A673 (cell line): ENCODE data around the gene TAS2R31. TPM values are rescaled to one million over a fixed set of nuclear protein-coding genes. Genes with fewer than 3 reads are reported as not detected.
"Not testable (repeated sequence)": the region's sequence is repeated elsewhere in the genome, so short reads cannot be mapped to it uniquely, and the experiment has no call there.

Experiments used
- BruUV-seq: library from RNA; stranded (reverse); fragments of 400-500 nt; replicated peaks from 2 replicates; lab custom pipeline; 2021; lab: Mats Ljungman, UMichigan
- CTCF ChIA-PET: fragments of 300-600 bp; sonication (Branson Sonifier 250); formaldehyde crosslinking; loops from one replicate; lab custom pipeline; 2022; ENCODE audit warnings: antibody characterized with exemption; lab: Charles Lee
- POLR2A ChIA-PET: fragments of 300-600 bp; sonication (Branson Sonifier 250); formaldehyde crosslinking; loops from one replicate; lab custom pipeline; 2022; ENCODE audit warnings: antibody characterized with exemption; ENCODE audit not compliant: low non-redundant PET; lab: Charles Lee
- DNase-seq: peaks from one replicate; pipeline ENCODE4 v3.0.0-alpha.2; 2015; ENCODE audit warnings: low spot score
- H3K27ac ChIP-seq: fragments of 200-600 bp; sonication (generic); 2 replicates; pipeline ENCODE4 v1.5.1; 2016; ENCODE audit warnings: mixed run types, low read depth, mild to moderate bottlenecking, mixed read lengths, antibody characterized with exemption, low read length; ENCODE audit not compliant: poor library complexity, severe bottlenecking
- H3K27me3 ChIP-seq: fragments of 200-600 bp; sonication (generic); replicated peaks from 2 replicates; pipeline ENCODE4 v1.6.1; 2017; ENCODE audit warnings: mixed run types, low read depth, mild to moderate bottlenecking, mixed read lengths, antibody characterized with exemption, low read length; ENCODE audit not compliant: insufficient read depth, poor library complexity
- H3K36me3 ChIP-seq: fragments of 200-600 bp; sonication (generic); 2 replicates; pipeline ENCODE4 v1.6.1; 2016; ENCODE audit warnings: mixed run types, mild to moderate bottlenecking, mixed read lengths, antibody characterized with exemption, low read length; ENCODE audit not compliant: insufficient read depth, poor library complexity, severe bottlenecking
- H3K4me1 ChIP-seq: fragments of 200-600 bp; sonication (generic); 2 replicates; pipeline ENCODE4 v1.6.1; 2017; ENCODE audit warnings: mixed run types, mild to moderate bottlenecking, mixed read lengths, antibody characterized with exemption, low read length; ENCODE audit not compliant: insufficient read depth, poor library complexity, severe bottlenecking
- H3K4me3 ChIP-seq: fragments of 200-600 bp; sonication (generic); 2 replicates; pipeline ENCODE4 v1.5.1; 2016; ENCODE audit warnings: low read depth, mixed run types, mild to moderate bottlenecking, mixed read lengths, low read length; ENCODE audit not compliant: poor library complexity, severe bottlenecking
- H3K9me3 ChIP-seq: fragments of 200-600 bp; sonication (generic); 2 replicates; pipeline ENCODE4 v1.6.1; 2016; ENCODE audit warnings: mixed run types, low read depth, mild to moderate bottlenecking, mixed read lengths, antibody characterized with exemption, low read length; ENCODE audit not compliant: poor library complexity, severe bottlenecking
- CTCF ChIP-seq: fragments of 300-800, 200-600 bp; sonication (generic); conservative IDR thresholded peaks from 2 replicates; pipeline ENCODE4 v1.5.1; 2017; ENCODE audit warnings: low read depth, mild to moderate bottlenecking, antibody characterized with exemption, low read length, moderate library complexity, mixed read lengths
- EZH2 ChIP-seq: fragments of 200-600 bp; sonication (generic); IDR thresholded peaks from 2 replicates; pipeline ENCODE4 v1.6.1; 2017; ENCODE audit warnings: borderline replicate concordance, low read depth, mild to moderate bottlenecking, mixed read lengths, antibody characterized with exemption, low read length; ENCODE audit not compliant: poor library complexity, severe bottlenecking
- intact Hi-C: fragments of 100-400 bp; cut with micrococcal nuclease; formaldehyde crosslinking; loops from one replicate; pipeline ENCODE4 v1.10.0; 2022; ENCODE audit not compliant: unreplicated experiment
- total RNA-seq: library from RNA; stranded (reverse); gene quantifications from 2 replicates; pipeline ENCODE4 v1.2.3, GENCODE V29; 2021

TAS2R31 gene
- total RNA-seq, 1 experiment from 2014 or later = 5.2 TPM

- Histone ChIP-seq H3K27ac (no peak overlapping the region), H3K36me3 (no peaks in the 10 kb centered on the region), H3K27me3 (no peaks in the 10 kb centered on the region), H3K4me3 (no peak overlapping the region), H3K9me3 (no peaks in the 10 kb centered on the region), H3K4me1 (peaks cover 3% of the 10 kb centered on the region)
- ChIA-PET POLR2A (no interaction called here), CTCF (no interaction called here)
- TF ChIP-seq EZH2 (no peak), CTCF (no peak)
- TSS peak; percentile 5 for BruUV-seq
- intact Hi-C loops = loop anchor here (2.0 to 5.0 kb wide), 2 partner anchors 30 to 53 kb away; partner anchors contain the start of gene TAS2R43
- no peak for DNase-seq
Observed at GRCh38 chr12:11039171-11039570, 8.0 kb upstream of the TAS2R31 start.

GRCh38 chr12:11033959-11034358 is 2.8 kb upstream of the TAS2R31 start:
- intact Hi-C loops, BruUV-seq, H3K27ac ChIP-seq: not testable (repeated sequence)

GRCh38 chr12:11026118-11026517 is 5.1 kb downstream of the TAS2R31 start:
- BruUV-seq = no TSS peak
- Histone ChIP-seq H3K27me3 (no peaks in the 10 kb centered on the region), H3K36me3 (no peaks in the 10 kb centered on the region), H3K4me1 (no peaks in the 10 kb centered on the region), H3K4me3 (no peak overlapping the region), H3K9me3 (no peaks in the 10 kb centered on the region), H3K27ac (no peak overlapping the region)
- ChIA-PET POLR2A (no interaction called here), CTCF (no interaction called here)
- no peak for DNase-seq
- intact Hi-C loops = no loop called here
- TF ChIP-seq CTCF (0 out of 2 replicates have a peak, but pooled peaks have one; percentile 16), EZH2 (no peak)

More at GRCh38 chr12:11033959-11034358, 2.8 kb upstream of the TAS2R31 start:
- H3K36me3 ChIP-seq, CTCF ChIA-PET, H3K4me3 ChIP-seq, POLR2A ChIA-PET, H3K4me1 ChIP-seq, DNase-seq, H3K27me3 ChIP-seq, H3K9me3 ChIP-seq: not testable (repeated sequence)

GRCh38 chr12:11023387-11023786 is 7.8 kb downstream of the TAS2R31 start:
- CTCF ChIA-PET = no interaction called here
- BruUV-seq = no TSS peak

More at GRCh38 chr12:11023387-11023786, 7.8 kb downstream of the TAS2R31 start:
- Histone ChIP-seq H3K36me3 (no peaks in the 10 kb centered on the region), H3K27ac (no peak overlapping the region), H3K4me3 (no peak overlapping the region), H3K27me3 (no peaks in the 10 kb centered on the region), H3K9me3 (no peaks in the 10 kb centered on the region), H3K4me1 (no peaks in the 10 kb centered on the region)
- POLR2A ChIA-PET = no interaction called here
- intact Hi-C loops = no loop called here
- TF ChIP-seq CTCF (no peak), EZH2 (no peak)
- DNase-seq = no peak
